ENCODE data around the gene CRYAB. TPM values are rescaled to one million over a fixed set of nuclear protein-coding genes. Genes with fewer than 3 reads are reported as not detected.

CRYAB gene
- total RNA-seq, 6 experiments from 2014 or later, result 49.6 to 125 (median 103) TPM

GRCh38 chr11:111879637-111879960, 32.0 kb downstream of the CRYAB start:
- TF ChIP-seq CTCF (IDR thresholded peaks at IDR 0.05), result no peak
- no peaks in the 10 kb centered on the region for H3K9me3 Mint-ChIP-seq
- peak overlapping the region; percentile 93 for H3K4me3 Mint-ChIP-seq
- peaks cover 17% of the 10 kb centered on the region for H3K4me1 Mint-ChIP-seq (ENCODE audit: low read depth)
- no peak for DNase-seq
- no peaks in the 10 kb centered on the region for H3K27me3 Mint-ChIP-seq (ENCODE audit: insufficient read depth)
- peaks cover 5% of the 10 kb centered on the region for H3K36me3 Mint-ChIP-seq (ENCODE audit: low read depth)
- H3K27ac Mint-ChIP-seq, result peak overlapping the region; percentile 99

- H3K27ac Mint-ChIP-seq, result peak within 1 kb of the TSS; percentile 99
- peak; percentile 95 for DNase-seq
- peaks cover 17% of the 10 kb centered on the region for H3K4me1 Mint-ChIP-seq (ENCODE audit: low read depth)
- peaks cover 5% of the 10 kb centered on the region for H3K36me3 Mint-ChIP-seq (ENCODE audit: low read depth)
- no peaks in the 10 kb centered on the region for H3K27me3 Mint-ChIP-seq (ENCODE audit: insufficient read depth)
- TF ChIP-seq CTCF (IDR thresholded peaks at IDR 0.05), result peak; percentile 95
- peak within 1 kb of the TSS; percentile 93 for H3K4me3 Mint-ChIP-seq
- no peaks in the 10 kb centered on the region for H3K9me3 Mint-ChIP-seq
Observed at GRCh38 chr11:111878849-111879636, 32.5 kb downstream of the CRYAB start, which contains the start of the genes CFAP68 and FDXACB1. Gene CFAP68, plus strand, starts transcription at chr11:111879541. Its CDS starts 20 bp downstream, at chr11:111879561. Gene FDXACB1, minus strand, starts transcription at chr11:111879165. Its CDS starts 33 bp downstream, at chr11:111879132.

- Mint-ChIP-seq H3K9me3 (no peaks in the 10 kb centered on the region), H3K27ac (peak overlapping the region; percentile 99), H3K4me1 (ENCODE audit: low read depth) (peaks cover 17% of the 10 kb centered on the region), H3K36me3 (ENCODE audit: low read depth) (peaks cover 5% of the 10 kb centered on the region), H3K4me3 (peak overlapping the region; percentile 93), H3K27me3 (ENCODE audit: insufficient read depth) (no peaks in the 10 kb centered on the region)
- no peak for TF ChIP-seq CTCF (IDR thresholded peaks at IDR 0.05)
- peak; percentile 10 for DNase-seq
Observed at GRCh38 chr11:111878385-111878848, 33.2 kb downstream of the CRYAB start.

GRCh38 chr11:111871693-111872161, 39.8 kb downstream of the CRYAB start:
- no peak for DNase-seq
- H3K27ac Mint-ChIP-seq, result peak overlapping the region; percentile 70
- H3K4me3 Mint-ChIP-seq, result peak overlapping the region; percentile 99
- H3K36me3 Mint-ChIP-seq (ENCODE audit: low read depth), result peaks cover 15% of the 10 kb centered on the region; the same call in 1 of the 2 replicates
- no peaks in the 10 kb centered on the region for H3K27me3 Mint-ChIP-seq (ENCODE audit: insufficient read depth)
- TF ChIP-seq CTCF (IDR thresholded peaks at IDR 0.05), result no peak
- peaks cover 19% of the 10 kb centered on the region for H3K4me1 Mint-ChIP-seq (ENCODE audit: low read depth)
- H3K9me3 Mint-ChIP-seq, result no peaks in the 10 kb centered on the region

- Mint-ChIP-seq H3K36me3 (ENCODE audit: low read depth) (peaks cover 21% of the 10 kb centered on the region; the same call in 1 of the 2 replicates), H3K4me1 (ENCODE audit: low read depth) (peaks cover 19% of the 10 kb centered on the region), H3K4me3 (peak within 1 kb of the TSS; percentile 99), H3K27me3 (ENCODE audit: insufficient read depth) (no peaks in the 10 kb centered on the region), H3K9me3 (no peaks in the 10 kb centered on the region), H3K27ac (peak within 1 kb of the TSS; percentile 96)
- TF ChIP-seq CTCF (IDR thresholded peaks at IDR 0.05), result peak; percentile 70
- peak; percentile 88 for DNase-seq
Observed at GRCh38 chr11:111870886-111871692, 40.5 kb downstream of the CRYAB start, which contains the start of gene ALG9. Gene ALG9, minus strand, starts transcription at chr11:111871581. Its CDS starts 99 bp downstream, at chr11:111871482.

Data from HFFc6 (cell line).